Measurements from ENCODE around the gene YTHDC1. TPM values are rescaled to one million over a fixed set of nuclear protein-coding genes. Genes with fewer than 3 reads are reported as not detected.

Gene YTHDC1
- polyA plus RNA-seq, 1 experiment = 21.6 TPM

GRCh38 chr4:68373513-68373912 lies 23.6 kb upstream of the YTHDC1 start:
- H3K4me3 ChIP-seq (ENCODE audit: low read depth, low read length) = peak overlapping the region; percentile 7; the same call in 1 of the 2 replicates
- ChIA-PET CTCF (interaction anchor here (5.1 kb wide), 1 partner anchor 100 kb away, joined by 66 read pairs; no protein-coding TSS in a partner anchor), POLR2A (no interaction called here)
- H3K27me3 ChIP-seq (ENCODE audit: control insufficient read depth, insufficient read depth, low read length) = no peaks in the 10 kb centered on the region
- DNase-seq (ENCODE audit: low read depth) = no peak
- no peak for TF ChIP-seq CTCF (IDR thresholded peaks at IDR 0.05; ENCODE audit: insufficient read depth, low read depth, low read length)
- H3K36me3 ChIP-seq (ENCODE audit: control insufficient read depth, insufficient read depth, low read length) = no peaks in the 10 kb centered on the region

GRCh38 chr4:68372588-68372987 lies 22.7 kb upstream of the YTHDC1 start:
- Histone ChIP-seq H3K4me3 (ENCODE audit: low read depth, low read length) (no peak overlapping the region), H3K36me3 (ENCODE audit: control insufficient read depth, insufficient read depth, low read length) (no peaks in the 10 kb centered on the region), H3K27me3 (ENCODE audit: control insufficient read depth, insufficient read depth, low read length) (no peaks in the 10 kb centered on the region)
- TF ChIP-seq CTCF (IDR thresholded peaks at IDR 0.05; ENCODE audit: insufficient read depth, low read depth, low read length) = no peak
- DNase-seq (ENCODE audit: low read depth) = no peak
- ChIA-PET CTCF (interaction anchor here (1.2 kb wide), 1 partner anchor 11 kb away, joined by 4 read pairs; no protein-coding TSS in a partner anchor), POLR2A (no interaction called here)

GRCh38 chr4:68369142-68369805 lies 19.4 kb upstream of the YTHDC1 start:
- Histone ChIP-seq H3K36me3 (ENCODE audit: control insufficient read depth, insufficient read depth, low read length) (no peaks in the 10 kb centered on the region), H3K27me3 (ENCODE audit: control insufficient read depth, insufficient read depth, low read length) (no peaks in the 10 kb centered on the region), H3K4me3 (ENCODE audit: low read depth, low read length) (no peak overlapping the region)
- POLR2A ChIA-PET = interaction anchor here (0.6 to 1.0 kb wide), 2 partner anchors 20 to 21 kb away, joined by 4 to 6 read pairs; no protein-coding TSS in a partner anchor
- DNase-seq (ENCODE audit: low read depth) = no peak
- TF ChIP-seq CTCF (IDR thresholded peaks at IDR 0.05; ENCODE audit: insufficient read depth, low read depth, low read length) = no peak
- CTCF ChIA-PET = interaction anchor here (4.3 kb wide), 1 partner anchor 97 kb away, joined by 20 read pairs; no protein-coding TSS in a partner anchor

- H3K27me3 ChIP-seq (ENCODE audit: control insufficient read depth, insufficient read depth, low read length) = no peaks in the 10 kb centered on the region
- CTCF ChIA-PET = interaction anchor here (4.3 kb wide), 1 partner anchor 96 kb away, joined by 20 read pairs; no protein-coding TSS in a partner anchor
- H3K4me3 ChIP-seq (ENCODE audit: low read depth, low read length) = no peak overlapping the region
- H3K36me3 ChIP-seq (ENCODE audit: control insufficient read depth, insufficient read depth, low read length) = no peaks in the 10 kb centered on the region
- peak; percentile 90 for DNase-seq (ENCODE audit: low read depth)
- POLR2A ChIA-PET = no interaction called here
- TF ChIP-seq CTCF (IDR thresholded peaks at IDR 0.05; ENCODE audit: insufficient read depth, low read depth, low read length) = no peak
Observed at GRCh38 chr4:68368691-68369131, 18.8 kb upstream of the YTHDC1 start.

GRCh38 chr4:68367835-68368234 lies 17.9 kb upstream of the YTHDC1 start:
- H3K36me3 ChIP-seq (ENCODE audit: control insufficient read depth, insufficient read depth, low read length) = no peaks in the 10 kb centered on the region
- ChIA-PET CTCF (interaction anchor here (4.3 kb wide), 1 partner anchor 95 kb away, joined by 20 read pairs; no protein-coding TSS in a partner anchor), POLR2A (interaction anchor here (0.6 kb wide), 1 partner anchor 44 kb away, joined by 3 read pairs; no protein-coding TSS in a partner anchor)
- H3K4me3 ChIP-seq (ENCODE audit: low read depth, low read length) = no peak overlapping the region
- no peak for TF ChIP-seq CTCF (IDR thresholded peaks at IDR 0.05; ENCODE audit: insufficient read depth, low read depth, low read length)
- no peaks in the 10 kb centered on the region for H3K27me3 ChIP-seq (ENCODE audit: control insufficient read depth, insufficient read depth, low read length)
- no peak for DNase-seq (ENCODE audit: low read depth)
